H4 (cell line): ENCODE measurements around the gene FAT1. TPM values are rescaled to one million over a fixed set of nuclear protein-coding genes. Genes with fewer than 3 reads are reported as not detected.

Source experiments
- DNase-seq: peaks from one replicate; pipeline ENCODE4 v3.0.0-alpha.2; 2015; ENCODE audit warnings: low spot score
- total RNA-seq: library from RNA; depleted of rRNA; stranded (reverse); fragments of >200 nt; shearing (Covaris generic); gene quantifications from 2 replicates; pipeline ENCODE4 v1.2.3, GENCODE V29; 2014

FAT1 gene
- total RNA-seq, 1 experiment from 2014 or later: 71.6 TPM

DNA sequence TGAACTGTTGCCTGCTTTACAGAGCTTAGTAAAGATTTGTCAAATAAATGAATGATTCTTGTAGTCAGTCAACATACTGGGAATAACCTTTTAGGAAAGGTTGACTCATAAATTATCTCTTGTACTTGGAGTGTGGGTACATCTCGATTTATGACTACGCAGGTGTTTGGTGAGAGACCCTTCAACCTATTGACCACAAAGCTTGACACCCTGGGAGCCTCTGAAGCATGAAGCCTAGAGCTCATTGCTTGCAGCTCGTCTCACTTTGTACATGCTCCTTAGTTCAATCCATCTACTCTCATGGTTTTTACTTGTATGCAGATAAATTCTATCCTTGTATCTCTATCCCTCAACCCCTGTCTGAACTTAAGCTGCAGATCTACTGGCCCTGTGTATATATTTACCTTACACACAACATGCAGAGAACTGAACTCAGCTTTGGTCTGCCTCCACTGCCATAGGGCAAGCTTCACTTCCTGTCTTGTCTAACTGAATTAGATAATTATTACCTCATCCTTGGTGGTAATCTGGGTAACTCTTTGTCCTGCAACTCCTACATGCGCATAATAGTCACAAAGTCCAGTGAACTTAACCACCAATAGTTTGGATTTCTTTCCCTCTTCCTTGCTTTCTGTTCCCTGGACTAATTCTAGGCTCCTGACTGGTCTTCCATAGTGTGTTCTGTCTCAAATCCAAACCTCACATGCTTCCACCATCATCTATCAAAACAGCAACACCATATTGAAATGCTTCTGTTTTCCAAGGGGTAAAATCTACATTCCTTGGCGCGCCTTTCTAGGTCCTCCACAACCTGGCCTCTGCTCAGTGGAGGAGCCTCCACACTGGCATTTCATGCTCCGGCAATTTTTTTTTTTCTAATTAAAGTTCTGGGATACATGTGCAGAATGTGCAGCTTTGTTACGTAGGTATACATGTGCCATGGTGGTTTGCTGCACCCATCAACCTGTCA lies 32.2 kb upstream of the FAT1 start:
- DNase-seq: no peak

DNA sequence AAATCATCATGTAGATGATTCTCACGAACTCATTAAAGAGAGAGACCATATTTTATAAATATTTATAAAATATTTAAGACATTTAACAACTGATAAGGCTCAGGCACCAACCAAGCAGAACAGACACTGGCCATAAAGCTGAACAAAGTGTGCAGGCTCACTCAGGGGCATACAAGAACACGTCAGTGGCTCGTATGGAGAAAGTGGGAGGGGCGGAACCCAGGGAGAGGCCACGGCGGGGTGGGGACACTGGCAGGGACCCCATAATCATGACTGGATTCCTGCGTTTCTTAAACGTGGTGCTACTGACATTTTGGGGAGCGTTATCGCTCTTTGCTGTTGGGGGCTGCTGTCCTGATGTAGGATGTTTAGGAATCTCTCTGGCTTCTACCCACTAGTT lies 31.3 kb upstream of the FAT1 start:
- no peak for DNase-seq

DNA sequence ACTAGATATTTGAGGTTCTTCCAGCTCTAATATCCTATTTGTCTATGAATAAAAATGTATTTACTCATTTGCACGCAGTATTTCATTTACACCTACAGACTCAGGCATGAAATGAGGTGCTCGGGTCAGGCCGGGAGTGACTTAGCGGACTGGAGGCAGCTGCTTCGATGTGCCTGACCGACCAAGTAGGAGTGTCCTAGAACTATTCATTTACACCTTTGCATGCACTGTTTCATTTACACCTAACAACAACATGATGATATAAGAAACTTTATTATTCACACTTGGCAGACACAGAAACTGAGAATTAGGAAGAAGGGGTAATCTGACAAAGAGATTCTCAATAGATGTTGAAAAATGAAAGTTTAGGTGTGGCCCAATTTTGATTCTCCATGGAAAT lies 28.7 kb upstream of the FAT1 start:
- DNase-seq: no peak

DNA sequence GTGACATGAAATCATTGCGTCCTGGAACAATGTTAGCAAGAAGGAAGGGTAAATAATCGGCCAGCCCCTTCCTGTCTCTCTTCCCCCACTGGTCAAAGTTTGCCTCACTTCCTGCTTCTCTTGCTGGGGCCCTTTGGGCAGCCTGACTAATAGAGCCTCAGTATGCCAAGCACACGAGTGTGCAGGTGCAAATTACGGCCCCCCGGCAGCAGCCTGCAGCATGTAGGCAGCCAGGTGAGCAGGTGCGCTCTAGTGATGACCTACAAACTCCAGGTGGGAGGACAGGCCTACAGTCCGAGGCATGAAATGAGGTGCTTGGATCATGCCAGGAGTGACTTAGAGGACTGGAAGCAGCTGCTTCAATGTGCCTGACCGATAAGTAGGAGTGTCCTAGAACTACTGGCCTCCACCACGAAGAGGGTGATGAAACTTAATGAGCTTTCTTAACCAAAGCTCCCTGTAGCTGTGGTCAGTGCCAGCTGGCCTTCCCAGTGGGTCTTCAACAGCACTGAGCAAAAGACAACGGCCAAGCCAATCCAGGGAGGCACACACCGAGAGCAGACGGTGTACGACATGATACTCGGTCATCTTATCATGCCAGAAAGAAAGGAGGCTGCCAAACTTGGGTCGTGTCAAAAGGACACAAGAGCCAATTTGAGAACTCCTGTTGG lies 26.1 kb upstream of the FAT1 start:
- DNase-seq: no peak

DNA sequence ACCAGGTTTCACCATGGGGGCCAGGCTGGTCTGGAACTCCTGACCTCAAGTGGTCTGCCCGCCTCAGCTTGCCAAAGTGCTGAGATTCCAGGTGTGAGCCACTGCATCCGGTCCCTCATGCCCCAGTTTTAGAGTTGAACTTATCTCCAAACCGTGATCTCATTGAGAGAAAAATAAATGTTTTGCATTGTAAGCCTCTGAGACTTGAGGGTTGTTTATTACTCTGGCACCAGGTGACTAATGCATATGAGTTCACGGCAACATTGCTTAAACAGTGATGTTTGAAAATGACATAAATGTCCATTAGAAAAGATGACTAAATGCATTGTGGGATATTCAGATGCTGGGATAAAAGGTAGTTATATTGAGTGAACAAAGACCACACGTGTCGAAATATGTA lies 22.9 kb upstream of the FAT1 start:
- DNase-seq: peak; percentile 67

DNA sequence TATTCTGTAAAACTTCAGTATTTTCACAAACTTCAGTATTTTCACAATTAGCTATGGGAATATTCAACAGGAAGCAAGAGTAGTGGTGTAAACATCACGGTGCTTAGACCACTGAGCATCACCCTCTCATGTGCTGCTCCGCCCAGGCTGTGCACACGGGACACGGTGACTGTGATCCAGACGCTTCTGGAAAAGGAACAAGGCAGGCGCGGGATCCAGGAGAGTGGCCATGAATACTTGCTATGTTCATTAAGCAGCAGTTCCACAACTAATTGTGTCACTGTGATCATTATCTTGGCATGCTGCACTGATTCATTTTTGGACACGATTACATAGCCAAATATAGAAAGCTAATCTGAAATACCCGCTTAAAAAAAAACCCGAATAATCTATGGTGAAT lies 19.6 kb upstream of the FAT1 start:
- no peak for DNase-seq

DNA sequence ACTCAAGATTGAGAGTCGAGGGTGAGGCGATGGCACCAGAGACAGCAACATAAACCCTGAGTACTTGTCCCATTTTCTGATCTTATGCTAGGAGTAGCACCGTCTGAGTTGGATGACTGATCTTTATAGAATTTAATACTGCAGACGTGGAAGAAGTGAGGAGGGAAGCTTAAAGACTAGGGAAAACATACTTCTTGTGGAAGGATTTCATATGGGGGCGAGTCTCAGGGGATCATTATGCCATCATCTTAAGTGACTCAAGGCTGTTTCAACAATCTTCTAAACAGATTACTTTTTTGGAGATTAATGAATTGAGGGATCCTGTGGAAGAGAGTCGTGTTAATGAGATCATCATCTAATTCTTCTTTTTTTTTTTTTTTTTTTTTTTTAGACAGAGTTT lies 17.2 kb upstream of the FAT1 start:
- DNase-seq: no peak

DNA sequence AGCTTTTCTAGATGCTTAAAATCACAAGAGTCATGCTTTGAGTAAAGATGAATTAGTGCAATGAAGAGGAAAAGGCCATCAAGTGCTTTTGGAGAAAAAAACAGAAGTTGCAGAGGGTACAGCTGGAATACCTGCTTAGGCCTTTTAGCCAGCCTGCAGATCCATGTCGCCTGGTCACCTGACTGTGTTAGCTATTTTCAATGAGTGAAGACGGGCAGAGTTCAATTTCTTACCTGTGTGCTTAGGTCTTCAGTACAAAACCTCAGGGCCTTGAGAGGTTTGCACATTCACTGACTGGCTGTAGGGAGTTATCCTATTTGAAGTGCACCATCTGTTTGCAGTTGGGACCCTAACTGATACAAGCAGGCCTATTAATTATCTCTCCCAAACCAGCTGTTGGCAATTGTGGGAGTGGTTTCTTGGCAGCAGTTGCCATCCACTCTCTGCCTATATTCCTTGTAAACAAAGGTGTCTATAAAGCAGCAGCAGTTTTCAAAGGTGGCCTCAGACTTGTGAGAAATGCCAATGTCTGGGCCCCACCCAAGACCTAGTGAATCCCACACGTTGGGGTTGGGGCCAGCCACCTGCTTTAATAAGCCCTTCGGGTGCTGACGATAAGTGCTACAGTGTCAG lies 16.3 kb upstream of the FAT1 start:
- DNase-seq: no peak

DNA sequence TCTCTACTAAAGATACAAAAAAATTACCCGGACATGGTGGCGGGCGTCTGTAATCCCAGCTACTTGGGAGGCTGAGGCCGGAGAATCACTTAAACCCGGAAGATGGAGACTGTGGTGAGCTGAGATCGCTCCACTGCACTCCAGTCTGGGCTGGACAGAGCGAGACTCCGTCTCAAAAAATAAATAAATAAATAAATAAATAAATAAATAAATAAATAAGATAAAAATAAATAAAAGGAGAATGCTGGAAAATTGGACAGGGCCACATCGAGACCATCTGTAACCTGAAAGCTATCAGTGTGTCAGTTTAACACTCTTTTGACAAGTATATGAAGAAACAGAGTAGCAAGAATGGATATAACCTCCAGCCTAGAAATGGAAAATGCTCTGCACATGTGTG lies 15.7 kb upstream of the FAT1 start:
- no peak for DNase-seq

DNA sequence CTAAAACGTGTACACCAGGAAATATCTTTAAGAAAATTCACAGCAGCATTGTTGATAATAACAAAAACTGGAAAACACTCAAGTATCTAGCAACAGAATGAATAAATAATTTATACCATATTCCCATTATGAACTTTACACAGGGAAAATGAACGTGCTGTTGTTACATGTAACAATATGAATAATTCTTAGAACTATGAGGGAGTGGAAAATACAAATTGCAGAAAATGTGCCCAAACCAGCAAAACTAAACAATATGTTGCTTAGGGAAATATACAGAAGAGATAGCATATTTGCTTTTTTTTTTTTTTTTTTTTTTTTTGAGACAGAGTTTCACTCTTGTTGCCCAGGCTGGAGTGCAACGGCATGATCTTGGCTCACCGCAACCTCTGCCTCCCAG lies 14.8 kb upstream of the FAT1 start:
- no peak for DNase-seq

DNA sequence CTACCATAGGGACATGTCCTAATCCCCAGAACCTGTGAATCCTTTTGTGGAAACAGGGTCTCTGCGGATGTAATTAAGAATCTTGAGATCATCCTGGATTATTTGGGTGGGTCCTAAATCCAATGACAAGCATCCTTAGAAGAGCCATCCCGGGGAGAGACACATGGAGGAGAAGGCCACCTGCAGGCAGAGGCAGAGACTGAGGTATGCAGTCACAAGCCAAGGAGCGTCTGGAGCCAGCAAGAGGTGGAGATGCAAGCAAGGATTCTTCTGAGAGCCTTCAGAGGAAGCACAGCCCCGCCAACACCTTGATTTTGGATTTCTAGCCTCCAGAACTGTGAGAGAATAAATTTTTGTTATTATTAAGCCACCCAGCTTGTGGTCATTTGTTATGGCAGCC lies 13.8 kb upstream of the FAT1 start:
- no peak for DNase-seq

DNA sequence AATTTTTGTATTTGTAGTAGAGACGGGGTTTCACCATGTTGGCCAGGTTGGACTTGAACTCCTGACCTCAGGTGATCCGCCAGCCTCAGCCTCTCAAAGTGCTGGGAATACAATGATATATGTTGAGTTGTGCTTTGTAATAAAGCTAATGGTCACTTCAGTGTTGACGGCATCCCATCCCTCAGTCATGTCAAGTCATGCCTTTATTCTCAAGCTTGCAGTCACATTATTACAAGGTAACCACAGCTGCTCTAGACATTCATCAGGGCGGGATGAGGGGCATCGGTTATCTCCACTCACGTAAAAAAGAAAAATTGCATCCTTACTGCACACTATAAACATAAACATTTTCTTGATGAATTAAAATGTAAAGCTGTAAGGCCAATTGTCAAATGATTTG lies 12.8 kb upstream of the FAT1 start:
- DNase-seq: no peak

DNA sequence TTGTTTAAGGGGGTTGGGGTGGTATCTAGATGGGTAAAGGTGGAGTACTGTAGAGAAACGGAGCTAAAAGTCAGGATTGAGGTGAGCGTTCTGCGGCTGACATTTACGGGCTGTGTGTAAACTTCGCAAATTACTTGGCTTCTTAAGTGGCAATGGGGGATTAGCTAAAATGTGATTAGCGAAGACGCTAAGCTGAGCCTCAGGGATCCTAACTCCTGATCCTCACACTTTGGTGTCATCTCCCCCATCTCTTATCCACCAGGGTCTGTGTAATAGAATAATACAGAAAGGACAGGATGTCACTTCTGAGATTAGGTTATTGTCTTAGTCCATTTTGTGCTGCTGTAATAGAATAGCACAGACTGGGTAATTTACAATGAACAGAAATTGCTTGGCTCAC lies 10.6 kb upstream of the FAT1 start:
- DNase-seq: no peak

DNA sequence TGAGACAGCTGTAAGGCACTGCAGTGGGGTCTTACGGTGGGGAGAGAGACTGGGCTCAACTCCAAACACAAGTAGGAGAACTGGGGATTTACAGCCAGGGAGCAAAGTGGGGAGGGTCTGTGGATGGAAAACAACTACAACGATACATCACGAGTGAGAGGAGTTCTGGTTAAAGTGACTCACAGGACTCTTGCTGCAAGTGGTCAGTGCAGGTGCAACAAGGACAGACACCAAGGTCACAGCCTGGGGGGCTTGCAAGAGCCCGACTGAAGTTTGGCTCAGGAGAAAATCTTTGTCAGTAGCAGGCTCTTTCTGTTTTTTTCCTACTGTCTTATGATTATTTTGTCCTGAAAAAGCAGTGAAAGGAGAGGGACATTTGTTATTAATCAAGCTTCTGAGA lies 10.1 kb upstream of the FAT1 start:
- DNase-seq: no peak

DNA sequence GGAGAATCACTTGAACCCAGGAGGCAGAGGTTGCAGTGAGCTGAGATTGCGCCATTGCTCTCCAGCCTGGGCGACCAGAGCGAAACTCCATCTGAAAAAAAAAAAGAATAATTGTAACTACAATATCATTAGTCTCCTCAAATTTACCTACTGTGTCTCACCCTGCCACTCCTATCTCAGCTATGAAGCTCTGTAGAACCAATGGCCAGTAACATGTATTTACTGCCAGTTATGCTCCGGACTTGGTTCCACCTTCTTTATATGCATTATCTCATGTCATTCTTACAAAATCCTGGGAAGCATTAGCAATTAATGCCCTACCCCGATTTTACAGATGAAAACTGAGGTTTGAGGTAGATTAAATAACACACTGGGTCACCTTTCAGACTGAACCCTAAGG lies 7.0 kb upstream of the FAT1 start:
- no peak for DNase-seq

DNA sequence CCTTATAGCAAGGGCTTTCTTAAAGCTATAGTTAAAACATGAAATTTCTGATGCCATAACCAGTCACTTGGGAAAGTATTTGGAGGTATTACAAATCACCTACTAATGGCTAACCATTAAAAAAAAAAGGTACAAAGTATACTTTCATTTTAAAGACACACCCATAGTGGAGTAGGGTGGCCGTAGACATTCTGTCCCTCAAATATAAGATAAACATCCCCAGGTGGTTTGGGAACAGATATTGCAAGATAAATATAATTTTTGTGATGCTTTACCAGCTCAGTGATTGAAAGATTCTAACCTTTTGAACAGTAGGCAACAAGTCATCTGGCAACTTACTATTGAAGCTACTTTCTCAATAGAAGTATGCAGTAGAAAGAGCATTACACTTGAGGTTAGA lies 6.2 kb upstream of the FAT1 start:
- no peak for DNase-seq

DNA sequence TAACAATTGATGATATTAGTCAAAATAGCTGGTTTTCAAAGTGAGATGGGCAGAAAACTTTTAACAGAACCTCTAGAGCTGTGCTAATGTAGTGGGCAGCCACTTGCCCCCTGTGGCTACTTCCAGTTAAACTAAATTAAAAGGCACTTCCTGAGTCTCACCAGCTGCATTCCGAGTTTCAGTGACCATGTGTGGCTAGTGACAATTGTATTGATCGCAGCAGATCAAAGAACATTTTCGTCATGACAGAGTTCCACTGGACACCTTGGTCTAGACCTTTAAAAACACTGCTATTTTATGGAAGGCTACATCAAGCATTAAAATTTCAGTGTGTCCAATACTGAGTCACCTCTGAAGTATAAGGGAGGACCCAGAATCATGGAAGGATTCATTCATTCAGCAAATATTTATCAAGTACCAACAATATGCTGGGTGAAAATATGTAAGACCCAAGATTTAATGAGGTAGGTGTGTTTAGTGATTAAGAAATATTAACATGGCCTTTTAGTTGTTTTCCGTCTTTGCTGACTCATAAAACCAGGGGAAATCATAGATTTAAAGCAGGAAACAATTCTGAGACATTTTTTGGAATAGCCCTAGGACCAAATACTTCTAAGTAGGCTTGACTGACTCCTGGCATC lies 5.1 kb upstream of the FAT1 start:
- DNase-seq: no peak

DNA sequence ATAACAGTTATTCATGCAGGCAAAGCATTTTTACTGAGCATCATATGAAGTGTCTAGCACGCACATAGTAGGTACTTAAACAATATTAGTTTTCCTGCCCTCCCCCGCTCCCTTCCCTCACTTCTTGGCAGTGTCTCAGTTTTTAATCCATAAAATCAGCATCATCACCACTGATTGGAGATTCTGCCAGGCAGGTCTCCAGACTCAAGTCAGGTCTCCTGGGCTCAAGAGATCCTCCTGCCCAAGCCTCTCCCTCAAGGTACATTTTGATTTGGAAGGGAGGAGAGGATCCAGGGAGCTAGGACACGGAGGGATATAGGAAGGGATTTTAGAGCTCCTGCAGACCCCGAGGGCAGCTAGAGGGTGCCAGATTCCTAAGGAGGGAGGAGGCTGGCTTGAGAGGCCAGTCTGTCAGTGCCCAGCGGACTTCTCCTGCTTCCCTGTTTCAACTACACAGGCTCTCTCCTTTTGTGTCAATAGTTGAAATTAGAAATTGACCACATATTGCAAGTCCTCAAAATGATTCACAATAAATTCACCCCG lies 4.4 kb upstream of the FAT1 start:
- no peak for DNase-seq

DNA sequence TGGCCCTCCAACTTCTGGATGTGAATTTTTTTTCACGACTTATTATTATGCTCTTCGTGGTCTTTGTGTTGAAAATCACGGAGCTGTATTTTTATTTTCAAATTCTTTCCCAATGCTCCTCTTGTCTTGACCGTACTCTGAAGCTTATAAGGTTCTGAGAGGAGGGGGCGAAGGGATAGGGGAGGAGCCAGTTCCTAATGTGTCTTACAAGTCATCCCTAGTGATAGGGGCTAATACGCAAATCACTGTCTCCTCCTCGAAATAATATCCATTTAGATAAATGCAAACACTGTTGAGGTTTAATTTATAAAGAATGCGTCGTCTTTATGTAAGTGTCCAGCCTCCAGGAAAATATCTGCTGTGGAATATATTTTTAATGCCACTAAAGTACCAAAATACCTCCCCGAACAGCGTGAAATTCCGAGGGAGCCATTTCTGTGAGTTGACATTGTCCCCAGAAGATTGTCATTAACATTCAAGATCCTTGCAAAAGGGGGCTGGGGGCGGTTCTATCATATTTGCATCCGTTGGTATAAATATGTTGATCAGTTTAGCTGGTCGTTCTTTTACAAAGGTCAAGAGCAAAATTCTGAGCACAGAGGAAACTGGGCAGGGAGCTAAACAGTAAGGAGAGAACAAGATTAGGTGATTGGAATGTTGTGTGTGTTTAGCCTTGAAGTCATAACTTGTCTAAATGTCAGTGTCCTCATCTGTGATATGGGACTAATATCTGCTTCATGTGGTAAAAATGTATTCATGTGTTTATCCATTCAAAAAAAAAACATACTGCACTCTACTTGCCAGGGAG lies 3.7 kb upstream of the FAT1 start:
- no peak for DNase-seq

DNA sequence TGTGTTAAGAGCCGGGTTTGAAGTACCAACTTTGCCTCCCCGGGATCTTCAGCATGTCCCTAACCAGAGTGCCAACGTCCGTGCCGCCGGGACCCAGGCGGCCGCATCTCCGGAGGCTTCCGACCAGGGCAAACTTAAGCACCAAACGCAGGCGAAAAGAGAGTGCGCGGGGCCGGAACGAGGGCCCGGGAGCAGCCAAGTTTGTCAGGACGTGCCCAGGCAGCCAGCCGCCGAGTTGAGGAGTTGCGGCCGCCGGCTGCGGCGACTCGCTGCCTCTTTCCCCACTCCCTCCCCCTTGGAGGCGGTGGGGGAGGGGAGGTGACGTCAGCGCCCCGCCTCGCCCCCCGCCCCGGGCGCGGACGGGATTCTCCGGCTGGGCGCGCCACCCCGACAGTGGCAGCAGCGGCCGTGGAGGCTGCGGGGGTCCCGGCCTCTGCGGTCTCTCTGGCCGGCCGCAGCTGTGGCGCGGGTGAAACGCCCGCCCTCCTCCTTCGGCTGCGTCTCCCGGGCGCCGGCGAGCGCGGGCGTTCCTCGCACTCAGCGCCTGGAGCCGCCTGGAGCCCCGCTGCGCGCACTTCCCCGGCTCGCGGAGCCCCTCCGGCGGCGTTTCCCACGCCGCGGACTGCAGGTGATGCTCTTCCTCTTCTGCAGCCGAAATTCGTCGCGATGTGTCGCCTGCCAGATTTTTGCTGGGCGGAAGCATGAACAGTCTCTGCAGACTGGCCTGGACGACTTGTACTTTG lies 2.9 kb upstream of the FAT1 start:
- DNase-seq: peak; percentile 57
